A549 (cell line): Measurements from ENCODE around the gene INSL3. TPM values are rescaled to one million over a fixed set of nuclear protein-coding genes. Genes with fewer than 3 reads are reported as not detected.

Experiments used
- ATAC-seq, 2 experiments: fragments of 200-7000 bp in 1 of 2; fragments of >200 bp in 1 of 2; cut with Nextera tagmentation in 1 of 2; cut with Tn5 transposase in 1 of 2; 3 replicates each; pipeline versions ENCODE4 v1.8.0 to v1.9.1; 2018 to 2020; ENCODE audit warnings: mild to moderate bottlenecking in 1 of 2, moderate library complexity in 1 of 2
- CTCF ChIA-PET: fragments of 300-600 bp; sonication (Branson Sonifier 250); formaldehyde crosslinking; extraction: SDS; loops from one replicate; lab custom pipeline; 2021; ENCODE audit warnings: antibody characterized with exemption, inconsistent platforms; lab: Yijun Ruan, JAX
- POLR2A ChIA-PET: fragments of 350-600 bp; formaldehyde crosslinking; extraction: SDS; loops from one replicate; lab custom pipeline; 2021; ENCODE audit warnings: antibody characterized with exemption, inconsistent platforms; lab: Yijun Ruan, JAX
- DNase-seq, 2 experiments: peaks; one replicate each; pipeline versions ENCODE4 v3.0.0 to v3.0.0-alpha.2; 2011 to 2016; ENCODE audit warnings: low read depth in 1 of 2, low spot score in 1 of 2
- FAIRE-seq: peaks from 2 replicates; lab custom pipeline; 2011; peaks lifted over from hg19 to GRCh38; lab: Jason Lieb, UNC
- H3K27ac ChIP-seq, 2 experiments: fragments of >200 bp; sonication (Bioruptor Twin); formaldehyde crosslinking; 3 replicates each; pipeline ENCODE4 v1.5.1; 2016 to 2017
- H3K4me1 ChIP-seq: fragments of >200 bp; sonication (Bioruptor Twin); formaldehyde crosslinking; 3 replicates; pipeline ENCODE4 v1.6.1; 2016
- H3K4me2 ChIP-seq: fragments of >200 bp; sonication (Bioruptor Twin); formaldehyde crosslinking; 3 replicates; pipeline ENCODE4 v1.6.1; 2016
- H3K4me3 ChIP-seq: fragments of >200 bp; sonication (Bioruptor Twin); formaldehyde crosslinking; 3 replicates; pipeline ENCODE4 v1.5.1; 2016
- H3K9me3 ChIP-seq: fragments of >200 bp; sonication (Bioruptor Twin); formaldehyde crosslinking; 3 replicates; pipeline ENCODE4 v1.6.1; 2016
- BHLHE40 ChIP-seq: IDR thresholded peaks from 2 replicates; pipeline ENCODE4 v1.6.1; 2012; ENCODE audit warnings: low read depth, low read length, inconsistent platforms
- CEBPB ChIP-seq, 2 experiments: fragments of >200 bp in 1 of 2; sonication (Bioruptor Twin) in 1 of 2; formaldehyde crosslinking in 1 of 2; IDR thresholded peaks; 2 replicates each; pipeline ENCODE4 v1.6.1; 2012 to 2016
- E2F6 ChIP-seq: IDR thresholded peaks from 2 replicates; pipeline ENCODE4 v1.6.1; 2012; ENCODE audit warnings: low read depth, borderline replicate concordance
- EHF ChIP-seq: fragments of 250-450 bp; sonication (Bioruptor Pico); IDR thresholded peaks from 2 replicates; pipeline ENCODE4 v1.5.0; 2020; ENCODE audit warnings: mild to moderate bottlenecking
- FOSB ChIP-seq: fragments of 250-450 bp; sonication (Bioruptor Pico); IDR thresholded peaks from 2 replicates; pipeline ENCODE4 v1.5.0; 2020; ENCODE audit warnings: mild to moderate bottlenecking, moderate library complexity
- HES2 ChIP-seq: fragments of >200 bp; sonication (Bioruptor Twin); formaldehyde crosslinking; IDR thresholded peaks from 2 replicates; pipeline ENCODE4 v1.6.1; 2016
- HEYL ChIP-seq: fragments of 250-450 bp; sonication (Bioruptor Pico); IDR thresholded peaks from 2 replicates; pipeline ENCODE4 v1.8.0; 2021; ENCODE audit warnings: mild to moderate bottlenecking, moderate library complexity
- HOXA7 ChIP-seq: fragments of 250-450 bp; sonication (Bioruptor Pico); IDR thresholded peaks from 2 replicates; pipeline ENCODE4 v1.5.0; 2020; ENCODE audit warnings: mild to moderate bottlenecking, moderate library complexity
- PBX3 ChIP-seq: IDR thresholded peaks from 2 replicates; pipeline ENCODE4 v1.6.1; 2012
- PHF8 ChIP-seq: fragments of 200-600 bp; sonication (generic); IDR thresholded peaks from 2 replicates; pipeline ENCODE4 v1.6.1; 2016; ENCODE audit warnings: low read depth, mild to moderate bottlenecking, antibody characterized with exemption, moderate library complexity, borderline replicate concordance
- RAD21 ChIP-seq, 2 experiments: fragments of >200 bp in 1 of 2; sonication (Bioruptor Twin) in 1 of 2; formaldehyde crosslinking in 1 of 2; IDR thresholded peaks in 1 of 2; conservative IDR thresholded peaks in 1 of 2; 2 replicates in 1 of 2; 3 replicates in 1 of 2; pipeline ENCODE4 v1.6.1; 2012 to 2018; ENCODE audit warnings: inconsistent platforms in 1 of 2
- RFX5 ChIP-seq: fragments of 450-650 bp; IDR thresholded peaks from 2 replicates; pipeline ENCODE4 v1.7.1; 2014; ENCODE audit warnings: antibody characterized with exemption, mild to moderate bottlenecking, moderate library complexity
- RNF2 ChIP-seq: fragments of 200-600 bp; sonication (generic); IDR thresholded peaks from 2 replicates; pipeline ENCODE4 v1.6.1; 2016; ENCODE audit warnings: low read depth, mild to moderate bottlenecking, antibody characterized with exemption, moderate library complexity, borderline replicate concordance
- TFCP2L1 ChIP-seq: fragments of 250-450 bp; sonication (Bioruptor Pico); IDR thresholded peaks from 2 replicates; pipeline ENCODE4 v1.5.0; 2021; ENCODE audit warnings: mild to moderate bottlenecking
- ZFP36 ChIP-seq: fragments of 450-650 bp; IDR thresholded peaks from 2 replicates; pipeline ENCODE4 v1.6.1; 2014; ENCODE audit warnings: borderline replicate concordance; ENCODE audit not compliant: partially characterized antibody
- ZSCAN20 ChIP-seq: fragments of 250-450 bp; sonication (Bioruptor Pico); IDR thresholded peaks from 2 replicates; pipeline ENCODE4 v1.8.0; 2022; ENCODE audit warnings: mild to moderate bottlenecking, moderate library complexity
- WGBS: methylation state at CpG from one replicate; pipeline ENCODE4 v1.1.6; 2017; ENCODE audit errors: missing lambda C conversion rate; 5-methylcytosine and 5-hydroxymethylcytosine counted together
- polyA plus RNA-seq, 4 experiments: library from polyadenylated mRNA; depleted of rRNA in 3 of 4; stranded (reverse); fragments of >200 nt; fragmentation: RNase III in 1 of 4; extraction: RNeasy Plus Mini Kit Qiagen cat#74134 plus additional on column Dnase treatment in 1 of 4; gene quantifications; 2 replicates in 3 of 4; 3 replicates in 1 of 4; pipeline ENCODE4 v1.2.3, GENCODE V29; 2011 to 2017
- TF ChIP-seq, protein P1 (sequence below): IDR thresholded peaks from 2 replicates; pipeline ENCODE4 v1.6.1; 2012

INSL3 gene
- polyA plus RNA-seq, 2 of the 4 experiments (the other 2 are of a cell fraction): 0.25 to 0.27 TPM

GRCh38 chr19:17841371-17841809, 20.1 kb upstream of the INSL3 start:
- no peaks in the 10 kb centered on the region for H3K9me3 ChIP-seq
- FAIRE-seq: no peak
- peak in 1 of 2 experiments; percentile 74 for DNase-seq
- TF ChIP-seq BHLHE40 (no peak), RFX5 (peak; percentile 62; the same call in 1 of the 2 replicates)
- TF ChIP-seq, protein P1, sequence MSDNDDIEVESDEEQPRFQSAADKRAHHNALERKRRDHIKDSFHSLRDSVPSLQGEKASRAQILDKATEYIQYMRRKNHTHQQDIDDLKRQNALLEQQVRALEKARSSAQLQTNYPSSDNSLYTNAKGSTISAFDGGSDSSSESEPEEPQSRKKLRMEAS: peak; percentile 24
- TF ChIP-seq, all 56 proteins: peak for 2
- peaks cover 6% of the 10 kb centered on the region for H3K4me1 ChIP-seq
- ChIA-PET POLR2A (interaction anchor here (0.5 to 1.5 kb wide), 2 partner anchors 18 to 34 kb away, joined by 3 to 17 read pairs; partner anchors contain the start of gene RPL18A), CTCF (interaction anchor here (0.7 to 1.4 kb wide), 3 partner anchors 9 to 28 kb away, joined by 3 to 4 read pairs (median 3); no protein-coding TSS in a partner anchor)
- H3K4me3 ChIP-seq: peak overlapping the region; percentile 47
- peak overlapping the region; percentile 74 to 89 for H3K27ac ChIP-seq
- WGBS: 3% methylated on average over 22 of the region's 30 CpGs
- peak overlapping the region; percentile 92 for H3K4me2 ChIP-seq
- ATAC-seq: peak; percentile 60 to 66

- H3K9me3 ChIP-seq: no peaks in the 10 kb centered on the region
- no peak for FAIRE-seq
- H3K4me1 ChIP-seq: peaks cover 6% of the 10 kb centered on the region
- no peak for TF ChIP-seq TFCP2L1 (CRISPR knock-in tag)
- TF ChIP-seq ZSCAN20 (CRISPR knock-in tag): no peak
- TF ChIP-seq ZFP36: peak; percentile 69
- TF ChIP-seq PHF8: no peak
- TF ChIP-seq, all 56 proteins: peak for 1
- ATAC-seq (no peak), DNase-seq (no peak)
- 73% methylated on average over 6 of the region's 6 CpGs for WGBS
- no peak overlapping the region for H3K4me3 ChIP-seq
- no peak overlapping the region for H3K4me2 ChIP-seq
- ChIA-PET CTCF (interaction anchor here (0.7 to 5.4 kb wide), 3 partner anchors 16 to 157 kb away, joined by 3 to 19 read pairs (median 3); no protein-coding TSS in a partner anchor), POLR2A (no interaction called here)
- H3K27ac ChIP-seq: no peak overlapping the region
Observed at GRCh38 chr19:17840019-17840418, 18.7 kb upstream of the INSL3 start.

GRCh38 chr19:17837972-17838371, 16.7 kb upstream of the INSL3 start:
- Histone ChIP-seq H3K4me3 (no peak overlapping the region), H3K4me2 (no peak overlapping the region), H3K4me1 (peaks cover 5% of the 10 kb centered on the region), H3K27ac (no peak overlapping the region), H3K9me3 (no peaks in the 10 kb centered on the region)
- CTCF ChIA-PET: interaction anchor here (0.6 to 5.4 kb wide), 2 partner anchors 18 to 39 kb away, joined by 4 to 19 read pairs; no protein-coding TSS in a partner anchor
- no peak for TF ChIP-seq FOSB (CRISPR knock-in tag)
- no peak for TF ChIP-seq RNF2
- TF ChIP-seq PBX3: no peak
- no peak for TF ChIP-seq CEBPB (IDR thresholded peaks at IDR 0.05)
- TF ChIP-seq HOXA7 (CRISPR knock-in tag): no peak
- TF ChIP-seq EHF: no peak
- TF ChIP-seq RAD21 (conservative IDR thresholded peaks at IDR 0.05 in 1 of 2, IDR thresholded peaks at IDR 0.05 in 1 of 2): no peak
- TF ChIP-seq E2F6: no peak
- TF ChIP-seq HEYL (CRISPR knock-in tag): no peak
- TF ChIP-seq, protein P1: no peak
- TF ChIP-seq TFCP2L1 (CRISPR knock-in tag): no peak
- no peak for TF ChIP-seq HES2
- POLR2A ChIA-PET: interaction anchor here (0.7 kb wide), 1 partner anchor 233 kb away, joined by 6 read pairs; no protein-coding TSS in a partner anchor
- ATAC-seq (no peak), FAIRE-seq (no peak), DNase-seq (no peak)
- WGBS: 93% methylated on average over 4 of the region's 7 CpGs
